Measurements from ENCODE around the gene PRICKLE4.
"Not testable (repeated sequence)": the region's sequence is repeated elsewhere in the genome, so short reads cannot be mapped to it uniquely, and the experiment has no call there.

Gene PRICKLE4

GRCh38 chr6:41746107-41746506 is 34.5 kb upstream of the PRICKLE4 start:
- DNase-seq: no peak

- no peak for DNase-seq
Measured at GRCh38 chr6:41747256-41748101, 33.1 kb upstream of the PRICKLE4 start, which contains the start of gene PGC. Gene PGC, minus strand, starts transcription at chr6:41747397. Its CDS starts 63 bp downstream, at chr6:41747334.

- no peak for DNase-seq
Measured at GRCh38 chr6:41748102-41748477, 32.5 kb upstream of the PRICKLE4 start.

GRCh38 chr6:41748542-41748941 is 32.0 kb upstream of the PRICKLE4 start:
- no peak for DNase-seq

- no peak for DNase-seq
Measured at GRCh38 chr6:41750374-41750773, 30.2 kb upstream of the PRICKLE4 start.

DNA sequence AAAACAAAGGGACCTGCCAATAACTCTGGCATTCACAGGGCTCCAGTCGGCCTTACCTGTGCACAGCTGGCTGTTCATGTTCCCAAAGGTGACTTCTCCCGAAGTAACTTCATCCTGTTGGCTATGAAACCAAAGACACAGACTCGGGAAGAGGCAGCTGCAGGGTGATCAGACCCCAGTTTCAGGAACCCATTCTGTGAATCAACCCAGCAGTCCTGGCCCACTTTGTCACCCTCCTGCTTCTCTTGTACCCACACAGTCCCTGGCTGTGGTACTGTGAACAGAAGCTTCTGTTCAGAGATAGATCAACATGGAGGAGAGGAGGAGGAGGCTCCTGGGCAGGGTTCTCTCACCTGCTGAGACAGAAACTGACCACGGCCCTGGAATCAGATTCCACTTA is 24.7 kb upstream of the PRICKLE4 start:
- no peak for DNase-seq

DNA sequence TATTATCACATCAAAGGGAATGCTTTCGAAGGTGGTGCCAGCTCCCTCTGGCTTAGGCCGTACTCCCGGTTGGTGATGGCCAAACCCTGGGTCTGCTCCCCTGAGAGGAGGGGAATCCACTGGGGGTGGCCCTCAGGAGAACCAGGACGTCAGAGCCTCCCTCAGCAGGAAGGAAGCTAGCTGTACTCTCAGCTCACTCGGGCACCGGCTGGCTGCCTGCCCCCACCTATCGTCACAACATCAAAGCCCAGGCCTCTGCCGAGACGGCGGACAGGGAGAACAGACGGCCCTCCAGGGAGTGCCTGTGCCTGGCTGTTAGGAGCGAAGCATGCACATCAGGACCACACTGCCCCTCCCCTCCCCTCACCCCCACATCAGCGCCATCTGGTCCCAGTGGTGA is 24.2 kb upstream of the PRICKLE4 start:
- DNase-seq: no peak

GRCh38 chr6:41757271-41757670 is 23.3 kb upstream of the PRICKLE4 start:
- no peak for DNase-seq

DNA sequence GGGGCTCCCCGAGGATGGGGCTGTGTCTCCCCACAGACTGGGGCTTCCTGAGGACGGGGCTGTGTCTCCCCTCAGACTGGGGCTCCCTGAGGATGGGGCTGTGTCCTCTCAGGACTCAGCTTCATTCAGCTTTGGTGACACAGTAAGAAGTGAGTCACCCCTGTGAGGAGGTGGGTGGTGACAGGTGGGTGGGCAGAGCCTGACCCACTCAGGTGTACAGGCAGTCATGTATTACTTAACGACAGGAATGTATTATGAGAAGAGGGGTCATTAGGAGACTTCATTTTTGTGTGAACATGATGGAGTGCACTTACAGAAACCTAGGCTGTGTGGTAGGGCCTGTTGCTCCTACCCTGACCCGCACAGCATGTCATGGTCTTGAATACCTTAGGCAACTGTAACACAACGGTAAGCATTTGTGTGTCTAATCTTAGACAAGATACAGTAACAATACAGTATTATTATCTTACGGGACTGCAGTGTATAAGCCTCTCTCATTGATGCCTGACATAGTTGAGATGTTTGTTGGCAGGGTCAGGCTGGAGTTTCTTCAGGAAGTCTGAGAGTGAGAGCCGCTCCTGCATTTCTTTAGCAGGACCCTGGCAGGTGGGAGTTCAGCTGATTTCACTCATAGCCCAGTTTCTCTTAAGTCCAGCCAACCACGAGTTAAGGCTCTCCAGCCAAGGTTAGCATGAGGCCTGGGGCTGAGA is 22.5 kb upstream of the PRICKLE4 start:
- DNase-seq: no peak

DNA sequence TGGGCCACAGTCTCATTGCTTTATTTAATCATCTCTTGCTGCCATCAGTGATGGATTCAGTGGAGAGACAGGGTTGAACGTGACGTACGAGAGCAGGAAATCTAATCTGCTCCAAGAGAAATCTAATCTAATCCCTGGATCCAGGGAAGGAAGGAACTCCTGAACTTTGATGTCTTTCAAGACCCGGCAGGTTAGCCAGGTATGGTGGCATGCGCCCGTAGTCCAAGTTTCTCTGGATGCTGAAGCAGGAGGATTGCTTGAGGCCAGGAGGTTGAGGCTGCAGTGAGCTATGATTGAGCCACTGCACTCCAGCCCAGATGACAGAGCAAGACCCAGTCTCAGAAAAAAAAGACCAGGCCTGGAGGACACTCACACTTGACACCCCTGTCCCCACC is 21.9 kb upstream of the PRICKLE4 start:
- no peak for DNase-seq

GRCh38 chr6:41759106-41759904 is 21.3 kb upstream of the PRICKLE4 start:
- DNase-seq: no peak

GRCh38 chr6:41759905-41760579 is 20.5 kb upstream of the PRICKLE4 start:
- DNase-seq: no peak

GRCh38 chr6:41763470-41763869 is 17.1 kb upstream of the PRICKLE4 start:
- DNase-seq: no peak

- DNase-seq: not testable (repeated sequence)
Measured at GRCh38 chr6:41766043-41766664, 14.4 kb upstream of the PRICKLE4 start.

- no peak for DNase-seq
Measured at GRCh38 chr6:41767112-41767833, 13.3 kb upstream of the PRICKLE4 start.

DNA sequence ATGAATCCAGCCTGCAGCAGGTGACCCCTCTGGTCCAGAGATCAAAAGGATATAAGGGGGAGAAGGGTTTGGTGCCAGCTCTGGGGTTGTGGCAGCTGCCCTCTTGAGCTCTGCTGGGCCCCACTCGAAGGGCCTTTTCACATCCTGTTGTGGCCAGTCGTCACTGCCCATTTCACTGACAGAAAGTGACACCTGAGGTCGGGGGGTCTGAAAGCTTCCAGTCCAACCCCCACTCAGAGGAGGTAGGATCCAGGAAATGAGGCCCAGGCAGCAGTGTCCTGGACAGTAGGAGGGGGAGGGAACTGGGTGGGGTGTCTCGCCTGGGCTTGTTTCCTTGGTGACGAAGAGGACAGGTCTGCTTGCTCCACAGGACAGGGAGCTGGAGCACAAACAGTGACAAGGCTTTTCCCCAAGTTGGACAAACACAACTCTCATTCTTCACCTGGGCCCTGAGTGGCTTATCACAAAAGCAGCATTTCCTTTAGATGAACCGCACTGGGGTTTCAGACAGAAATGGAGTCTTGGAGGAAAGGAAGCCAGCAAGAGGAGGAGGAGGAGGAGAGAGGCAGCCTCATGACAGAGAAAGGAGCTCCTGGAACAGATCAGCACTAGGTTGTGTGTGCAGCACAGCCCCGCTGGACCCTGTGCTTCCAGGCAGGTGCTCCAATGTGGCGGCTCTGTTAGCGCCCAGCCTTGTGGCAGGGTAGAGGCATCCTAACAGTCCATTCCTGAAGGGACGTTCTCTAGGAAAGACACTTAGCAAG is 11.9 kb upstream of the PRICKLE4 start:
- DNase-seq: no peak

- DNase-seq: no peak
Measured at GRCh38 chr6:41769376-41769775, 11.2 kb upstream of the PRICKLE4 start.

DNA sequence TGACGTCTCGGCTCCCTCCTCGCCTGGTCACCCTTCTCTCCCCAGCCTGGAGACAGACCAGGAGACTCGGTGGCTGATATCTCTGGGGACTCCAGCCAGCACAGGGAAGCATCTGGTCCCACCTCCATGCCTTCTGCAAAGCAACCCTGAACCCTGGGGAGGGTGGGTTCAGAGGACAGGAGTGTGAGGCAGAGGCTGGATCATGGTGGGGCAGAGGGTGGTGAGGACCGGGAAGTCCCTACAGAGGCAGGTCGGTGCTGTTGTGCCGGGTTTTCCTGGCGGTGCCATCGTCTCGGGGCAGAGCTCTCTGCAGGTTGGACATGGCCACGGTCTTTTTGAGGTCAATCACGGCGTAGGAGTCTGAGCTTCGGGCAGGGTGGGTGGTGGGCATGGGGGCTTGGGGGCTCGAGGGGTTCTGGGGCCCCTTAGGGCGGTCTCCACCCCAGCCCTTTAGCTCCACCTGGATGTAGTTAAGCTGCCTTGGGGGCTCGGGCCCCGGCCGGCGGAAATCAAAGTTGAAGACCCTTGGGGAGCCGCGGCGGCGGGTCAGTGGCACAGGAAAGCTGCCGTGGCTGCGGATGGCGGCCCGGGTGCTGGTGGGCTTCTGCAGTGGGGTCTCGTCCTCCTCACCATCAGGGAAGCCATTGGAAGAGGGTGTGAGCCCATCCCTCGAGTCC is 10.1 kb upstream of the PRICKLE4 start:
- DNase-seq: no peak

GRCh38 chr6:41771058-41771983 is 9.3 kb upstream of the PRICKLE4 start:
- DNase-seq: no peak

All from NCI-H524 treated with DMSO at 0.1 percent for 48 hours (cell line).